HS-5 (cell line): Measurements from ENCODE around the gene DRGX.

ENCODE experiments used
- DNase-seq: peaks from one replicate; pipeline ENCODE4 v3.0.0-alpha.2; 2012; ENCODE audit warnings: low read depth

The DRGX gene

DNA sequence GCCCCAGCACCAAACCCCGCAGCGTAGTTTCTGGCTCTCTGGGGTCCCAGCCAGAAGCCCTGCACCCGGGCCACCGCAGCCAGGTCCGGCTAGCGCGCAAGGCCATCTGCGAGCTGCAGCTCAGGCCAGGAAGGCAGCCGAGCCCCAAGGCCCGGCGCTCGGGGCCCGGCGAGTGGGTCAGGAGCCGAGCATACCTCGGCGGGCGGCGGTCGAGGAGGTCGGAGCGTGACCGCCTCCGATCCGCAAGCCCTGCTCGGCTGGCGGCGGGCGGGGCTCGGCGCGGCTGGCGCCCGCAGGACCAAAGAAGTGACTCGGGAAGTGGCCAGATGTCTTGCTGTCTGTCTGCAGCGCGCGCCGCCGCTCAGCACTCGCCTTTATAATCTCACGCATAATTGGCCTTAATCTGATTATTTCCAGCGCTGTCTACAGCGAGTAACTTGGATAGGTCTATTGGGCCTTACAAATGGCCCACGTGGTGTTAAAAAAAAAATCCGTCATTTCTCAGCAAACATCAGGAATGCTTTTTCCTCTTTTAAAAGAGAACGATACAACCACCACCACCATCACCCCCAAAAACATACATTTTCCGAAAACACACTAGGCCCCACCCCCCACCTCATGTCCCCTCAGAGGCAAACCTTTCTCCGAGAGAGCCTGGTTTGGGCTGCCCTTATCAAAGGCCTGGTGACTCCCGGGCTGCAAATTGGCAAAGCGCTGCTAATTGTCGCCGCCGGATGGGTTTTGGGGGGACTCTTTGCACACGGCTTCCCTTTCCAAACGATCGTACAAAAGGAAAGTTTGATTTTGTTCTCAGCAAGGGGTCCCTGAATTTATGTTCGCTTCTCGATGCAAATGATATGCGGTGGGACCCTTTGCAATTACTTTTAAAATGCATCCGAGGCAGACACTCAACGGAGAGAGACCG is at the start of gene DRGX:
Gene DRGX, minus strand, starts transcription at position 349 of the 925 bp plus-strand sequence. CDS start 649 bp downstream, outside the sequence.
- DNase-seq, result no peak

GRCh38 chr10:49444349-49444748 is 48.5 kb upstream of the DRGX start:
- no peak for DNase-seq

DNA sequence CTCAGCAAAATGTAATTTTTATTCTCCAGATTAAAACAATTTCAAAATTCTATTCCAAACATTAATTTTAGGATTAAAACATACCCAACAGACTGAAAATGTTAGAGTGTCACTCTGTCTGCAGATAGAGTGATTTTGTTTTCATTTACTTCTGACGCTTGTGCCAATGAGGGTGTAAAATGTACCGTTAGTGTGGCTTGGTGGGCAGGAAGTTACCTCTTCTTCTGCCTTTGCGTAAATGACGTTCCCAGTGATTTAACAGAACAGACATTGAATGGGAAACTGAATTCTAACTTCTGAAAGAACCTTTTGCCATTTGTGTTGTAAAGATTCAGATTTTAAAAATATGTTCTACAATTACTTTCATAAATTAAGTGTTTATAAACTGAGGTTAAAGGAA is 47.0 kb upstream of the DRGX start:
- DNase-seq, result no peak

GRCh38 chr10:49441488-49442476 is 45.9 kb upstream of the DRGX start:
- no peak for DNase-seq

DNA sequence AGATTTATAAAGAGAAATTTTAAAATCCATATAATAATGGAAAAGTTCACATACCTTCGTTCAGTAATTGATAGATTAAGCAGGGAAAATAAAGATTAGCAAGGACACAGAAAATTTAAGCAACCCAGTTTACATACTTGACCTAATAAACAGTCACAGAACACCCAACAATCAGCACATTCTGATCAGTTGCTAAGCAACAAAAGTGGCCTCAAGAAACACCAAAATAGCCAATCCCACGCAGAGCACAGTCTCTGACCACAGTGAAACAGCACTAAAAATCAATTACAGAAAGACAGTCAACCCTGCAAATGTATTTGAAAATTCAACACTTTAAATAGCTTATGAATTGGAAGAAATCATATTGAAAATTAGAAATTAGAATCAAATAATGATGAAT is 39.3 kb upstream of the DRGX start:
- DNase-seq, result no peak

DNA sequence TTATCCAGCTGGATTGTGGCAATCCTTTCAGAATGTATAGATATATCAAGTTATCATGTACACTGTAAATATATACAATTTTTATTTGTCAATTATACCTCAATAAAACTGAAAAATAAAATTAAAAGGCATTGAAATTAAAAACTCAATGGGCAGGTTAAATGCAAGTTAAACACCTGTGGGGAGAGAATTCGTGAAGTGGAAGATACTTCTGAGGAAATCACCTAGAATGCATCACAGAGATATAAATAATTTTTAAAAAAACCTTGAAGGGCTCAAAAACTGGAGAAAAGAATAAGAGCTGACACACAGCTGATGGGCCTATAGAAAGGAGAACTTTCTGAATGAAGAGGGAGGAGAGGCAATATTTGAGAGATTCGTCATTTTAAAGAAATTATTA is 37.2 kb upstream of the DRGX start:
- no peak for DNase-seq

DNA sequence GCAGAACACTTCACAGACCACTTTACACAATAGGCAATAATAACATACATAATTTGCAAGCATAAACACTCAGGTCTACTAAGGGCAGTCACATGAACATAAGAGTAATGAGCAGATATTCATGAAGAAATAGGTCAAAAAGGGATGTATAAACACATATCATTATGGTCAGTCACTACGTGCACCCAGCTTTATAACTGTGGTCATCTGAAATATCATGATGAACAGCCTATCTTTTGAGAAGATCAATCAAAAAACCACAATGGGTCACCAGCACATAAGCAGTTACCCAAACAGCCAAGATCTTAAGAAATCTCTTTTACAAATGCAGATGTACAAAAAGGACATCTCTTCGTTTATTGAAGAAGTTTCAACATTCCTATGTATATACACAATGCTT is 35.5 kb upstream of the DRGX start:
- no peak for DNase-seq

DNA sequence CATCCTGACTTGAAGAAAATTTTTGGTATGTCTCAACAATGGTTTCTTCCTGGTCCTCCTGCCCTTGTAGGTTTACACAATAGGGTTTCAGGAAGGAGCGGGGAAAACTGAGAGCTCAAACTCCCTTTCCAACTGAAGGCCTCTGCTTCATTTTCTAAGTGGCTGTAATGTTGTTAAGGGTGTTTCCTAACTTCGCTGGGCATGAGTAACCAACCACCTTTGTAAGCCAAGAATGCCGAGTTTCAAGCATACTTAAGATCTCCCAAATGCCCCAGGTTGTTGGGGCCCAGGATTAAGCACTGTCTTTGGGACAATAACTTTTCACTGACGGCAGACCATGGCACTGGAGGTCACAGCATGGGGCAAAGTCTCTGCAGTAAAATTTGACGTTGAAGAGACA is 33.6 kb upstream of the DRGX start:
- DNase-seq, result no peak

- no peak for DNase-seq
Observed at GRCh38 chr10:49426490-49427360, 30.8 kb upstream of the DRGX start.

- DNase-seq, result no peak
Observed at GRCh38 chr10:49419005-49419404, 23.1 kb upstream of the DRGX start.

DNA sequence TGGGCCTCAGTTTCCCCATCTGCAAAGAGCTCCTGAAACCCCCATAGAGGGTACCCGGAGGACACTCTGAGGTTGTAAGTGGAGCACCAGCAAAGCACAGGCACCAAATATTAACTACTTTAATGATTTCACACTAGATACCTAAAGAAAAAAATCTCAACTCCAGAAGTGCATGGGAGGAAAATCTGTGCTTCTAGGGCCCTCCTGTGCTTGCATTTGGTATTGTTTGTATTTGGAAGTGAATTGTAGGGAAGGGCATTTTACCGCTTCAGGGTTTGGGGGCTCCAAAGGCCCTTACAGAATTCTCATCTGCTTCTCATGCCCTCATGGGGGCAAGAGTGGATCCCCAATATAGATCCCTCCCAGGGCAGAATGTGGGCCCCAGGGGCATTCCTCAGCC is 22.4 kb upstream of the DRGX start:
- DNase-seq, result no peak

GRCh38 chr10:49418053-49418326 is 22.1 kb upstream of the DRGX start:
- DNase-seq, result no peak

DNA sequence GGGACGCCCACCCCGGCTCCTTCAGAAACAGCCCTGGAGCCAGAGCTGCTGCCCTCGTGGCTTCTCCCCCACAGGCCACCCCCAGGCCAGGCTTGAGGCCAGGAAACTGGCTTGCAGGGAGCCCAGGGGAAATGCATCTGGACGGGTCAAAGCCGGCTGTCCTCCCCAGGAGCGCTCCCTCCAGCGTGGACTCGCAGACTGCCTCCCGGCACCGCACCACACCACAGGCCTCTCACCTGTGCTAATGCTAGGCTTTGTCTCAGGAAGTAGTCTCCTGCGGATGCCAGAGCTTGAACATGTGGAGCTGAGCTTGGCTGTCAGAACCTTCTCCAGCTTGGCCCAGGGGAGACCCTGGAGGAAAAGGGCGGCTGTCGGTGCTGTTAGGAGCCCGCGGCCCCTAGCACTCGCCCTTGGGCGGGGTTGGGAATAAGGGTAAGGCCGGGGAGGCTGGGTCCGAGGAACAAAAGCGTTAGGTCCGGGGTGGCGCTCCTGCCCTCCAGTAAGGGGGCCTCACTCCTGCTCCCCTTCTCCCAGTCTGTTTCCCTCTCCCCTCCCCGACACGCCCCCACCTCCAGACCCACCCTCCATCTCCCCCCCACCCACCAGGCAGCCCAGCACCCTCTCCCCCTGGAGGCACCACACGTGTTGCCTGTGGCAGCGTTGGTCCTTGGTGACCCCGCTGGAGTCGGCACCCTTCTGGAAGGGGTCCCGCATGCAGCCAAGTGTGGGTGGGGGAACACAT is 21.6 kb upstream of the DRGX start:
- no peak for DNase-seq

DNA sequence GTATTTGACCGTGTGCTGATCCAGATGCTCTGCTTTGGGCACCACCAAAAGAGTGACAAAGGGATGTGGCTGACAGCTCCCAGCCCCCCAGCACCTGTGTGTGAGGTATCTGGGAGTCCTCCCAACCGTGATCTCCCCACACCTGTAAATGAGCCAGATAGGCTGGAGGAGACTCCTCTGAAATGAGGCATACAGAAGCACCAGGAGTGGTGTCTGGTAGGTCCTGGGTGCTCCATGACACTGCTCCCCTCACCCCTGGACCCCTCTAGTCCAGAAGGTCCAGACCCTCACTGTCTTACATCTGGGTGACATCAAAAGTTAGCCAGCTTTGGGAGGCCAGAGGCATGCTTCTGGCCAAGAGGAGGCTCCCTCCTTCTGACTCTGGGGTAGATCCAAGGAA is 20.0 kb upstream of the DRGX start:
- no peak for DNase-seq

GRCh38 chr10:49415109-49415508 is 19.2 kb upstream of the DRGX start:
- no peak for DNase-seq

GRCh38 chr10:49414496-49414895 is 18.6 kb upstream of the DRGX start:
- no peak for DNase-seq

DNA sequence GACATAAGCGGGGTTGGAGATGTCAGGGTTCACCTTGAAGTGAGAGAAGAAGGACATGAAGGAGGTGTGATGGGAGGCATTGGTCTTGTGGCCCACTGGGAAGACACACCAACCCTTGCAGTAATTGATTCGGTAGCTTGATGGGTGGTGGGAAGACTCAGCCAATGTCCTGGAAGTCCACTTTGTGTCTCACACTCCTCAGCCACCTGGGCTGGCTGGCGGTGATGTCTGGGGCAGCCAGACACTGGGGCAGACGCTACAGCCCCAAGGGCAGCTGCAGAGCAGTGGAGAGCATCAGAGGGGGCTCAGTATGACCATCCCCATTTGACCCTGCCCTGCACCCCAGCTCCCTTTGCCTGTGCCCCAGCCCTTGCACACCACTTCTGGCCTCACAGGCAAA is 16.7 kb upstream of the DRGX start:
- no peak for DNase-seq

GRCh38 chr10:49410365-49411074 is 14.6 kb upstream of the DRGX start:
- no peak for DNase-seq

GRCh38 chr10:49409755-49410154 is 13.9 kb upstream of the DRGX start:
- no peak for DNase-seq

- no peak for DNase-seq
Observed at GRCh38 chr10:49408519-49409306, 12.8 kb upstream of the DRGX start.
